Omental fat pad (tissue), 4 donors: ENCODE data around the gene ZFP42. TPM values are rescaled to one million over a fixed set of nuclear protein-coding genes. Genes with fewer than 3 reads are reported as not detected.

Source experiments
- ATAC-seq: fragments of 150-250 bp; one replicate; pipeline ENCODE4 v1.9.1; 2016; ENCODE audit warnings: mild to moderate bottlenecking, moderate library complexity; ENCODE audit not compliant: low FRiP score
- DNase-seq: peaks from one replicate; pipeline ENCODE4 v3.0.0-alpha.2; 2019; ENCODE audit warnings: low spot score
- total RNA-seq, 4 donors: library from RNA; depleted of rRNA; stranded (reverse); fragments of >200 nt; gene quantifications; one replicate each; pipeline ENCODE4 v1.1.0, GENCODE V29; 2016
- TF ChIP-seq, protein P1 (sequence below), 3 donors: fragments of 450-650 bp; IDR thresholded peaks; one replicate each; pipeline ENCODE4 v1.5.1; 2016 to 2017; ENCODE audit warnings: antibody characterized with exemption in 3 of 3, mild to moderate bottlenecking in 3 of 3, moderate library complexity in 2 of 3

The ZFP42 gene
- total RNA-seq, 4 donors from 2014 or later: 0.24 to 0.46 TPM; not detected in 2

DNA sequence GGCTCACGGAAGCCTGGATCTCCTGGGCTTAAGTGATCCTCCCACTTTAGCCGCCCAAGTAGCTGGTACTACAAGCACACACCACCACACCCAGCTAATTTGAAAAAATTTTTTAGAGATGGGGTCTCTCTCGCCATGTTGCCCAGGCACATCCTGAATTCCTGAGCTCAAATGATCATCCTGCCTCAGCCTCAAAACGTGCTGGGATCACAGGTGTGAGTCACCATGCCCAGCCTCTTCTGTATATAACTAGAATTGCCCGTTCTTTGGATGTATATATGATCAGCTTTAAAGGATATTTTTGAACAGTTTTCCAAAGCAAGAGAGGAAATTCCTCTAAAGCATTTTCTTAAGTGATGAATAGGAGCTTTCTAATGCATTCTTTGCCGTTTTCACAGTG is 22.7 kb downstream of the ZFP42 start:
- TF ChIP-seq, protein P1, sequence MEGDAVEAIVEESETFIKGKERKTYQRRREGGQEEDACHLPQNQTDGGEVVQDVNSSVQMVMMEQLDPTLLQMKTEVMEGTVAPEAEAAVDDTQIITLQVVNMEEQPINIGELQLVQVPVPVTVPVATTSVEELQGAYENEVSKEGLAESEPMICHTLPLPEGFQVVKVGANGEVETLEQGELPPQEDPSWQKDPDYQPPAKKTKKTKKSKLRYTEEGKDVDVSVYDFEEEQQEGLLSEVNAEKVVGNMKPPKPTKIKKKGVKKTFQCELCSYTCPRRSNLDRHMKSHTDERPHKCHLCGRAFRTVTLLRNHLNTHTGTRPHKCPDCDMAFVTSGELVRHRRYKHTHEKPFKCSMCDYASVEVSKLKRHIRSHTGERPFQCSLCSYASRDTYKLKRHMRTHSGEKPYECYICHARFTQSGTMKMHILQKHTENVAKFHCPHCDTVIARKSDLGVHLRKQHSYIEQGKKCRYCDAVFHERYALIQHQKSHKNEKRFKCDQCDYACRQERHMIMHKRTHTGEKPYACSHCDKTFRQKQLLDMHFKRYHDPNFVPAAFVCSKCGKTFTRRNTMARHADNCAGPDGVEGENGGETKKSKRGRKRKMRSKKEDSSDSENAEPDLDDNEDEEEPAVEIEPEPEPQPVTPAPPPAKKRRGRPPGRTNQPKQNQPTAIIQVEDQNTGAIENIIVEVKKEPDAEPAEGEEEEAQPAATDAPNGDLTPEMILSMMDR (IDR thresholded peaks at IDR 0.05): no peak
- DNase-seq (no peak), ATAC-seq (no peak)

- DNase-seq: no peak
- no peak for ATAC-seq
- TF ChIP-seq, protein P1 (IDR thresholded peaks at IDR 0.05): no peak
Measured at GRCh38 chr4:188021548-188022249, 26.1 kb downstream of the ZFP42 start.

GRCh38 chr4:188023682-188024081 is 28.1 kb downstream of the ZFP42 start:
- no peak for ATAC-seq
- DNase-seq: no peak
- TF ChIP-seq, protein P1 (IDR thresholded peaks at IDR 0.05): no peak

DNA sequence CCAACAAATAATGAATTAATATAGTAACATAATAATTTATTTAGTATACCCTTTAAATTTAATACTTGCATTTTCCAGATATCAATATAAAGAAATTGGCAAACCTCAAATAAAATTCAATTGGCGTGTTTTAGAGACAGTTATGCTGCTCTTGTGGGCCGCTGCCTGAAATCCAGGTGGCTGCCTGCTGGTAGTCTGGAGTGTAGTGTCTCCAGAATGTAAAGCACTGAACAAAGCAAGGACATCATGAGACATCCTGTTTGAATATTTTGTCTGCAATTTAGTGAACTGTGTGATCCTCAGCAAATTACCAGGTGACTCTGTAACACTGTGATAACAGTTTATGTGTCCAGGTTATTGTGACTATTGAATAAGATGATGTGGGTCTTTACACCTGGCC is 29.9 kb downstream of the ZFP42 start:
- ATAC-seq: no peak
- no peak for DNase-seq
- TF ChIP-seq, protein P1 (IDR thresholded peaks at IDR 0.05): no peak

- ATAC-seq: no peak
- TF ChIP-seq, protein P1 (IDR thresholded peaks at IDR 0.05): no peak
- DNase-seq: no peak
Measured at GRCh38 chr4:188029114-188029513, 33.5 kb downstream of the ZFP42 start.

DNA sequence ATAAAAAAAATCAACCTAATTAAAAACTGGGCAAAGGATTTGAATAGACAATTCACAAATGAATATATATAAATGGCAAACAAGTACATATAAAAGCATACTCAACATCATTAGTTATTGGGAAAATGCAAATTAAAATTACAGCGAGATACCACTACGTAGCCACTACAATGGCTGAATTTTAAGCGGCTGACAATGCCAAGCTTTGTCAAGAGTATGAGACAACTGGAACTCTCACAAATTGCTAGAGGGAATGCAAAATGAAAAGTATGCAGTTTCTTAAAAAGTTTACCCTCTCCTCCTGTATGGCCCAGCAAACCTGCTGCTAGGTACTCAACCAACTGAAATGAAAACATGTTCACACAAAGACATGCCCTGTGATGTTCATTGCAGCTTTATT is 34.8 kb downstream of the ZFP42 start:
- TF ChIP-seq, protein P1 (IDR thresholded peaks at IDR 0.05): no peak
- no peak for ATAC-seq

GRCh38 chr4:188031751-188032150 is 36.2 kb downstream of the ZFP42 start:
- no peak for ATAC-seq
- TF ChIP-seq, protein P1 (IDR thresholded peaks at IDR 0.05): no peak
- no peak for DNase-seq

More for the DNA sequence above, 34.8 kb downstream of the ZFP42 start:
- DNase-seq: no peak
